SIG-M5 (cell line): ENCODE results near the gene TIMM17A.

Experiments used
- DNase-seq: peaks from one replicate; lab custom pipeline; 2025; lab: John Stamatoyannopoulos, UW

The TIMM17A gene

GRCh38 chr1:201983380-201983805 lies 28.1 kb downstream of the TIMM17A start:
- DNase-seq: no peak

- no peak for DNase-seq
Observed at GRCh38 chr1:201984446-201984845, 29.1 kb downstream of the TIMM17A start.

- no peak for DNase-seq
Observed at GRCh38 chr1:201985355-201985754, 30.1 kb downstream of the TIMM17A start.

- DNase-seq: no peak
Observed at GRCh38 chr1:201988601-201989000, 33.3 kb downstream of the TIMM17A start.

- DNase-seq: no peak
Observed at GRCh38 chr1:201989354-201990128, 34.2 kb downstream of the TIMM17A start.

- DNase-seq: no peak
Observed at GRCh38 chr1:201990427-201990826, 35.1 kb downstream of the TIMM17A start.

GRCh38 chr1:201999625-202000238 lies 44.4 kb downstream of the TIMM17A start:
- DNase-seq: no peak

GRCh38 chr1:202002507-202002906 lies 47.2 kb downstream of the TIMM17A start:
- no peak for DNase-seq

GRCh38 chr1:202004711-202005110 lies 49.4 kb downstream of the TIMM17A start:
- no peak for DNase-seq

GRCh38 chr1:202005958-202006357 lies 50.7 kb downstream of the TIMM17A start:
- no peak for DNase-seq

- DNase-seq: no peak
Observed at GRCh38 chr1:202007304-202007703, 52.0 kb downstream of the TIMM17A start.

- no peak for DNase-seq
Observed at GRCh38 chr1:202007805-202008489, 52.6 kb downstream of the TIMM17A start.

GRCh38 chr1:202009326-202010179 lies 54.2 kb downstream of the TIMM17A start:
- no peak for DNase-seq

- no peak for DNase-seq
Observed at GRCh38 chr1:202010180-202011015, 55.1 kb downstream of the TIMM17A start, which contains the start of gene ELF3. Gene ELF3 (plus strand): TSS chr1:202010587. CDS start chr1:202011137, 550 bp downstream.

GRCh38 chr1:202011994-202012393 lies 56.7 kb downstream of the TIMM17A start:
- DNase-seq: no peak

- no peak for DNase-seq
Observed at GRCh38 chr1:202012544-202013478, 57.5 kb downstream of the TIMM17A start.

GRCh38 chr1:202013603-202014002 lies 58.3 kb downstream of the TIMM17A start:
- no peak for DNase-seq

GRCh38 chr1:202014060-202014459 lies 58.8 kb downstream of the TIMM17A start:
- DNase-seq: no peak

- DNase-seq: no peak
Observed at GRCh38 chr1:202014915-202015661, 59.8 kb downstream of the TIMM17A start.
